Spleen (tissue), 11 donors: ENCODE data around the gene UNCX. TPM values are rescaled to one million over a fixed set of nuclear protein-coding genes. Genes with fewer than 3 reads are reported as not detected.
"Not testable (repeated sequence)": the region's sequence is repeated elsewhere in the genome, so short reads cannot be mapped to it uniquely, and the experiment has no call there.

Source experiments
- DNase-seq: peaks from one replicate; pipeline ENCODE4 v3.0.0-alpha.2; 2020
- H3K27ac ChIP-seq, 8 donors: fragments of 200-600 bp; sonication (generic) in 7 of 8; 1 replicate in 4 of 8; 2 replicates in 4 of 8; pipeline versions ENCODE4 v1.5.0 to v1.8.0; 2016 to 2021; ENCODE audit warnings: inconsistent platforms in 4 of 8, mild to moderate bottlenecking in 4 of 8, moderate library complexity in 1 of 8
- H3K27me3 ChIP-seq, 7 donors: fragments of 200-600 bp; sonication (generic) in 6 of 7; replicated peaks in 1 of 7; 1 replicate in 4 of 7; 2 replicates in 3 of 7; pipeline versions ENCODE4 v1.5.0 to v1.8.0; 2016 to 2021; ENCODE audit warnings: inconsistent platforms in 3 of 7, mild to moderate bottlenecking in 1 of 7
- H3K36me3 ChIP-seq, 6 donors: fragments of 200-600 bp; sonication (generic) in 5 of 6; 1 replicate in 4 of 6; 2 replicates in 2 of 6; pipeline versions ENCODE4 v1.5.0 to v1.8.0; 2016 to 2021; ENCODE audit warnings: inconsistent platforms in 2 of 6
- H3K4me1 ChIP-seq, 6 donors: fragments of 200-600 bp; sonication (generic) in 5 of 6; 1 replicate in 3 of 6; 2 replicates in 3 of 6; pipeline versions ENCODE4 v1.5.0 to v1.8.0; 2016 to 2021; ENCODE audit warnings: inconsistent platforms in 3 of 6
- H3K4me3 ChIP-seq, 8 donors: fragments of 200-600 bp; sonication (generic) in 7 of 8; 1 replicate in 4 of 8; 2 replicates in 4 of 8; pipeline versions ENCODE4 v1.5.0 to v1.8.0; 2016 to 2021; ENCODE audit warnings: inconsistent platforms in 4 of 8, mild to moderate bottlenecking in 4 of 8, moderate library complexity in 2 of 8
- H3K9me3 ChIP-seq, 8 donors: fragments of 200-600 bp; sonication (generic) in 7 of 8; 1 replicate in 4 of 8; 2 replicates in 4 of 8; pipeline versions ENCODE4 v1.5.0 to v1.8.0; 2016 to 2021; ENCODE audit warnings: inconsistent platforms in 4 of 8
- POLR2A ChIP-seq, 3 donors: fragments of 450-650 bp; IDR thresholded peaks; one replicate each; pipeline ENCODE4 v1.5.1; 2017; ENCODE audit warnings: antibody characterized with exemption in 3 of 3, mild to moderate bottlenecking in 1 of 3
- POLR2AphosphoS5 ChIP-seq, 3 donors: sonication (generic); formaldehyde crosslinking; IDR thresholded peaks; one replicate each; pipeline ENCODE4 v1.5.1; 2017; ENCODE audit warnings: antibody characterized with exemption in 3 of 3
- whole genome bisulfite sequencing, 5 donors: extraction: QIAGEN DNeasy Blood & Tissue Kit in 3 of 5; methylation state at CpG; one replicate each; pipeline versions ENCODE4 v1.1.5 to v1.1.7; 2013 to 2018; 5-methylcytosine and 5-hydroxymethylcytosine counted together
- intact Hi-C: fragments of 100-400 bp; cut with DNase I; formaldehyde crosslinking; loops from one replicate; pipeline ENCODE4 v1.15.0; 2023; ENCODE audit warnings: low total_unique reads
- polyA plus RNA-seq, 3 donors: library from polyadenylated mRNA; stranded (reverse); fragments of 200-250 nt; gene quantifications; one replicate each; pipeline ENCODE4 v1.2.1, GENCODE V29; 2013
- total RNA-seq, 7 donors: library from RNA; depleted of rRNA in 3 of 7; stranded (reverse); fragments of >200 nt in 3 of 7; fragmentation: NEBNext Ultra II Directional in 4 of 7; extraction: Animal tissue kit (Norgen Biotek cat#: 25700) in 4 of 7; gene quantifications; one replicate each; pipeline versions ENCODE4 v1.1.0 to v1.2.1, GENCODE V29; 2016 to 2021
- TF ChIP-seq, protein P1 (sequence below), 11 experiments: fragments of 200-600 bp in 7 of 11; fragments of 450-650 bp in 4 of 11; sonication (generic) in 4 of 11; IDR thresholded peaks in 8 of 11; conservative IDR thresholded peaks in 3 of 11; 1 replicate in 7 of 11; 2 replicates in 4 of 11; pipeline versions ENCODE4 v1.4.0 to v1.8.0; 2016 to 2021; ENCODE audit warnings: antibody characterized with exemption in 11 of 11, inconsistent platforms in 4 of 11, mild to moderate bottlenecking in 1 of 11
- donor health status: healthy with polysubstance abuse.
- donor health status: DM: no; HTN: no; CAD: no; lungs with moderate emphysema.
- donor health status: DM: no; HTN: no; CAD: no.
- donor health status: Bipolar disorder and iron deficiency.
- donor health status: healthy.
- donor health status: DM: no; HTN: no; CAD: no.
- donor health status: DM: yes; HTN: yes; CAD: no.

Gene UNCX
- total and polyA plus RNA-seq, 10 donors = not detected

DNA sequence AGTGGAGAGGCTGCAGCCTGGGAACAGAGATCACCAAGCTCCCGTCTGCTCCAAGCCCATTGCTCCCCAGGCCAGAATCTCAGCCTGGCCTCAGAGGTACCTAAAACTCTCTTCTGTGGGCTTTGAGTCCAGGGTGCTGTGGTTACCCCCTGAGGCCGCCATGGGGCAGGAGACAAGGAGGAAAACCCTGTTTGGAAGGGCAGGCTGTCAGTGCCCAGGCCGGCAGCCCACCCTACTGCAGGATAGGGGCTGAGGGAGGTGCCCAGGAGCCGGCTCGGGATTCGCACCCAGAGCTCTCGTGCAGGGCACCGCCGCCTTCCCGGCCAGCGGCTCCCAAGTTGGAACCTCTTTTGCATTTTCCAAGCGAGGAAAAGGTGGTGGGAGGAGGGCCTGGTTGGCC, 24.5 kb downstream of the UNCX start:
- peaks cover 0 to 93% (median 55%) of the 10 kb centered on the region in 7 donors for H3K27me3 ChIP-seq
- intact Hi-C loops = no loop called here
- TF ChIP-seq POLR2AphosphoS5 (IDR thresholded peaks at IDR 0.05) (no peak), POLR2A (IDR thresholded peaks at IDR 0.05) (no peak)
- TF ChIP-seq, protein P1, sequence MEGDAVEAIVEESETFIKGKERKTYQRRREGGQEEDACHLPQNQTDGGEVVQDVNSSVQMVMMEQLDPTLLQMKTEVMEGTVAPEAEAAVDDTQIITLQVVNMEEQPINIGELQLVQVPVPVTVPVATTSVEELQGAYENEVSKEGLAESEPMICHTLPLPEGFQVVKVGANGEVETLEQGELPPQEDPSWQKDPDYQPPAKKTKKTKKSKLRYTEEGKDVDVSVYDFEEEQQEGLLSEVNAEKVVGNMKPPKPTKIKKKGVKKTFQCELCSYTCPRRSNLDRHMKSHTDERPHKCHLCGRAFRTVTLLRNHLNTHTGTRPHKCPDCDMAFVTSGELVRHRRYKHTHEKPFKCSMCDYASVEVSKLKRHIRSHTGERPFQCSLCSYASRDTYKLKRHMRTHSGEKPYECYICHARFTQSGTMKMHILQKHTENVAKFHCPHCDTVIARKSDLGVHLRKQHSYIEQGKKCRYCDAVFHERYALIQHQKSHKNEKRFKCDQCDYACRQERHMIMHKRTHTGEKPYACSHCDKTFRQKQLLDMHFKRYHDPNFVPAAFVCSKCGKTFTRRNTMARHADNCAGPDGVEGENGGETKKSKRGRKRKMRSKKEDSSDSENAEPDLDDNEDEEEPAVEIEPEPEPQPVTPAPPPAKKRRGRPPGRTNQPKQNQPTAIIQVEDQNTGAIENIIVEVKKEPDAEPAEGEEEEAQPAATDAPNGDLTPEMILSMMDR (IDR thresholded peaks at IDR 0.05 in 8 of 11, conservative IDR thresholded peaks at IDR 0.05 in 3 of 11) = no peak

DNA sequence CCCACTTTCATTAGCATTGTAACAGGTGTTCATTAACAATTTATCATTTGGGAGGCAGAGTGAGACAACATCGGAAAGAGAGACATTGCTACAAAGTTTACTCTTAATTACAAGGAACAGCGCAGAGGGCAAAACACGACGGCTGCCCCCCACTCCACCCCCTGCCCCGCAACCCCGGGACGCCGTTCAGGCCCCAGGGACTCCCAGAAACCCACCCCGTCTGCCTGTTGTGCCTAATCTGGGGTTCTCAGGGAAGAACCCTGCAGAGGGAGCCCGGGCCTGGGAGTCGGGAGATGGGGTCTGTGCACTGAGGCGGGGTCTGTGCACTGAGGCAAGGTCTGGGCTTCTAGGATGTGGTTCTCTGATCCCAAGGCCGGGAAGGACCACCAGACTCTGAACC, 25.2 kb downstream of the UNCX start:
- TF ChIP-seq, protein P1 (IDR thresholded peaks at IDR 0.05 in 8 of 11, conservative IDR thresholded peaks at IDR 0.05 in 3 of 11) = no peak
- no peak for TF ChIP-seq POLR2A (IDR thresholded peaks at IDR 0.05)
- Histone ChIP-seq H3K27me3 (peaks cover 0 to 93% (median 49%) of the 10 kb centered on the region in 7 donors), H3K4me1 (no peaks in the 10 kb centered on the region), H3K36me3 (no peaks in the 10 kb centered on the region), H3K4me3 (no peak overlapping the region), H3K27ac (no peak overlapping the region), H3K9me3 (no peaks in the 10 kb centered on the region)
- intact Hi-C loops = no loop called here
- 60 to 71% (median 62%) methylated on average over 11 to 13 of the region's 13 CpGs for WGBS, 5 donors
- peak; percentile 35 for DNase-seq

More for the DNA sequence above, 24.5 kb downstream of the UNCX start:
- Histone ChIP-seq H3K27ac (no peak overlapping the region), H3K36me3 (no peaks in the 10 kb centered on the region), H3K4me3 (no peak overlapping the region), H3K9me3 (no peaks in the 10 kb centered on the region), H3K4me1 (no peaks in the 10 kb centered on the region)
- DNase-seq = peak; percentile 34
- WGBS, 5 donors = 52 to 73% (median 61%) methylated on average over 11 to 12 of the region's 12 CpGs

DNA sequence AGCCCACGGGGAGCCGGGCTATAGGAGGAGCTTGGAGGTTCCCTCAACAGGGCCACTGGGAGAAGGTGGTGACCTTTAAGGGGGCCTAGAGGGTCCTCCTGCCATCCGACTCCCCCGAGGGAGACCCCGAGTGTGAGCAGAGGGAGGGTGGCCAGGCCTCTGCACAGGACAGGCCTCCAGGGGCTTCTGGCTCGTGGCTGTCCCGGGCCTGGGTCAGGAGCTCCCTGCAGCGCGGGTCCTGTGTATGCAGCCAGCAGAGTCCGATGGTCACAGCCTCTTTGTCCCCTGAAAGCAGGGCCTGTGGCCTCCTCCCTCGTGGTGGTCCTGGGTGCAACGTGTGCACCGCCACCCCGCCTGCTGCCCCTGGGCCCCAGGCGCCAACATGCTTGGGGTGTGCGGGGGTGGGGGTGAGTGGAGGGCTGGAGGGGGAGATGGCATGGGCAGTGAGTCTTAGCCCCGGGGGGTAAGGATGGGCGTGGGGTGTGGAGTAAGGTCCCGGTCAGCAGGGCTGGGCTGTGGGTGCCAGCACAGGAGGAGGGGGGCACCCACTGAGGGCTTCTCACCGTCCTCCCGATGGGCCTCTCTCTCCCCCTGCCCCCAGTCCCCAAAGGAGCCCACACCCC, 27.1 kb downstream of the UNCX start:
- TF ChIP-seq, protein P1 (IDR thresholded peaks at IDR 0.05 in 8 of 11, conservative IDR thresholded peaks at IDR 0.05 in 3 of 11) = no peak
- peaks cover 0 to 93% (median 51%) of the 10 kb centered on the region in 7 donors for H3K27me3 ChIP-seq
- DNase-seq = peak; percentile 53
- WGBS, 5 donors = 66 to 79% (median 75%) methylated on average over 4 to 21 of the region's 21 CpGs
- H3K4me3 ChIP-seq = no peak overlapping the region
- intact Hi-C loops = no loop called here
- H3K36me3 ChIP-seq = no peaks in the 10 kb centered on the region
- no peak overlapping the region for H3K27ac ChIP-seq
- H3K4me1 ChIP-seq = no peaks in the 10 kb centered on the region
- no peaks in the 10 kb centered on the region for H3K9me3 ChIP-seq

DNA sequence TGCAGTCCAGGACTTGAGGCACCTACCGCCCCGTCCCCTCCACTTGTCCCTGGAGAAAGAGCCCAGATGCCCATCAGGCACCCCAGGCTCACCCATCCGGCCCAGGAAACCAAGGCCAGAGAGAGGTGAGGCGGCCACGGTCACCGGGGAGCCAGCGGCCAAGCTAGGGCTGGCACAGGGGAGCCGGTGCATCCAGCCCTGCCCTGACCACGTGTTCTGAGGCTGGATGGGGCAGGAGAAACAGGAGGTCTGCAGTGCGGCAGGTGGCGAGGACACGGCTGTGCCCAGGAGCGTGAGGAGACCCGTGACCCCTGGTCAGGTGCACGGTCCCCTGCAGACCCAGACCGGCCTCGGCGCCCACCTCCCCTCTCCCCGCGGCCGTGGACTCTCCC, 27.6 kb downstream of the UNCX start:
- Histone ChIP-seq H3K27me3 (peaks cover 0 to 93% (median 50%) of the 10 kb centered on the region in 7 donors), H3K27ac (no peak overlapping the region), H3K36me3 (no peaks in the 10 kb centered on the region), H3K4me3 (no peak overlapping the region), H3K4me1 (no peaks in the 10 kb centered on the region), H3K9me3 (no peaks in the 10 kb centered on the region)
- DNase-seq = peak; percentile 62
- TF ChIP-seq POLR2A (IDR thresholded peaks at IDR 0.05) = no peak
- TF ChIP-seq, protein P1 (IDR thresholded peaks at IDR 0.05 in 8 of 11, conservative IDR thresholded peaks at IDR 0.05 in 3 of 11) = no peak
- TF ChIP-seq POLR2AphosphoS5 (IDR thresholded peaks at IDR 0.05) = no peak
- 66 to 81% (median 73%) methylated on average over 10 to 21 of the region's 21 CpGs for WGBS, 5 donors
- intact Hi-C loops = no loop called here

DNA sequence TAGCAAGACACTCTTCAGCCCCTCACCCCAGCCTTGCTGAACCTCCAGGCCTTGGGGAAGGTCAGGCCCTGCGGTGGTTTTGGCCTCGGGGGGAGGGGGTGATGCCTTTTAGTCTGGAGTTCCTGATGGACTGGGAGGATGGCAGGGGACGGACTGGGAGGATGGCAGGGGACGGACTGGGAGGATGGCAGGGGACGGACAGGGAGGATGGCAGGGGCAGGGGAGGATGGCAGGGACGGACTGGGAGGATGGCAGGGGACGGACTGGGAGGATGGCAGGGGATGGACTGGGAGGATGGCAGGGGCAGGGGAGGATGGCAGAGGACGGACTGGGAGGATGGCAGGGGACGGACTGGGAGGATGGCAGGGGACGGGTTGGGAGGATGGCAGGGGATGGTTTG, 28.4 kb downstream of the UNCX start:
- peaks cover 0 to 90% (median 42%) of the 10 kb centered on the region in 7 donors for H3K27me3 ChIP-seq
- H3K9me3 ChIP-seq, H3K36me3 ChIP-seq, intact Hi-C loops, H3K4me3 ChIP-seq, H3K27ac ChIP-seq, H3K4me1 ChIP-seq: not testable (repeated sequence)
- WGBS, 5 donors = 68 to 74% (median 69%) methylated on average over 10 of the region's 10 CpGs
- DNase-seq = peak; percentile 34
